HCT116 (cell line): ENCODE measurements around the gene NAV1. TPM values are rescaled to one million over a fixed set of nuclear protein-coding genes. Genes with fewer than 3 reads are reported as not detected.

Source experiments
- ATAC-seq: fragments of 200-7000 bp; cut with Tn5 transposase; 2 replicates; pipeline ENCODE4 v1.9.1; 2020; ENCODE audit warnings: mild to moderate bottlenecking, moderate library complexity
- BruUV-seq: library from RNA; stranded (reverse); fragments of 400-500 nt; replicated peaks from 2 replicates; lab custom pipeline; 2021; lab: Mats Ljungman, UMichigan
- CTCF ChIA-PET: fragments of 300-600 bp; sonication (Branson Sonifier 250); formaldehyde crosslinking; loops from one replicate; lab custom pipeline; 2021; ENCODE audit warnings: antibody characterized with exemption; lab: Charles Lee
- POLR2A ChIA-PET: fragments of 300-600, 350-600 bp; sonication (Branson Sonifier 250); formaldehyde crosslinking; loops from one replicate; lab custom pipeline; 2021; ENCODE audit warnings: antibody characterized with exemption; lab: Charles Lee
- RAD21 ChIA-PET, 2 experiments: fragments of 300-600 bp; sonication (Branson Sonifier 250); formaldehyde crosslinking; loops; one replicate each; lab custom pipeline; 2023; ENCODE audit warnings: low total read pairs in 2 of 2; ENCODE audit not compliant: uncharacterized antibody in 2 of 2, unreplicated experiment in 2 of 2, low non-redundant PET in 1 of 2; lab: Charles Lee
- DNase-seq: peaks from one replicate; pipeline ENCODE4 v3.0.0-alpha.2; 2010; ENCODE audit warnings: low read depth, low spot score
- H2AFZ ChIP-seq: fragments of 200-600 bp; shearing (Covaris generic), sonication (generic); 2 replicates; pipeline ENCODE4 v1.6.1; 2017; ENCODE audit warnings: low read depth, mixed run types, mixed read lengths, antibody characterized with exemption, low read length; ENCODE audit not compliant: poor library complexity, severe bottlenecking
- H3K27ac ChIP-seq: 2 replicates; pipeline ENCODE4 v1.5.1; 2012; ENCODE audit warnings: low read depth, low read length
- H3K27me3 ChIP-seq: fragments of 200-600 bp; sonication (generic); 2 replicates; pipeline ENCODE4 v1.6.1; 2016; ENCODE audit warnings: mixed run types, low read length, mixed read lengths; ENCODE audit not compliant: insufficient read depth
- H3K36me3 ChIP-seq, 2 experiments: fragments of 200-500 bp in 1 of 2; fragments of 200-600 bp in 1 of 2; sonication (Bioruptor generic) in 1 of 2; sonication (generic) in 1 of 2; 2 replicates each; pipeline versions ENCODE4 v1.5.1 to v1.6.1; 2014 to 2016; ENCODE audit warnings: low read length in 2 of 2, inconsistent platforms in 1 of 2, mixed read lengths in 1 of 2, mixed run types in 1 of 2; ENCODE audit not compliant: insufficient read depth in 2 of 2, control insufficient read depth in 1 of 2
- H3K4me1 ChIP-seq, 2 experiments: fragments of 200-600 bp in 1 of 2; sonication (generic) in 1 of 2; 2 replicates each; pipeline versions ENCODE4 v1.5.1 to v1.6.1; 2012 to 2017; ENCODE audit warnings: low read length in 2 of 2, inconsistent platforms in 1 of 2, mild to moderate bottlenecking in 1 of 2, mixed read lengths in 1 of 2, mixed run types in 1 of 2, moderate library complexity in 1 of 2; ENCODE audit not compliant: insufficient read depth in 2 of 2, control insufficient read depth in 1 of 2
- H3K4me2 ChIP-seq: fragments of 200-600 bp; sonication (generic); 2 replicates; pipeline ENCODE4 v1.6.1; 2017; ENCODE audit warnings: mixed run types, low read length, mixed read lengths
- H3K4me3 ChIP-seq, 2 experiments: fragments of 200-600 bp in 1 of 2; sonication (generic) in 1 of 2; replicated peaks in 1 of 2; 2 replicates each; pipeline ENCODE4 v1.5.1; 2011 to 2016; ENCODE audit warnings: low read length in 2 of 2, control low read depth in 1 of 2, low read depth in 1 of 2, mild to moderate bottlenecking in 1 of 2, mixed read lengths in 1 of 2, mixed run types in 1 of 2
- H3K79me2 ChIP-seq: fragments of 200-600 bp; sonication (generic); 2 replicates; pipeline ENCODE4 v1.6.1; 2017; ENCODE audit warnings: mild to moderate bottlenecking, mixed run types, low read length, moderate library complexity, mixed read lengths; ENCODE audit not compliant: insufficient read depth
- H3K9ac ChIP-seq: fragments of 200-600 bp; sonication (generic); 2 replicates; pipeline ENCODE4 v1.6.1; 2016; ENCODE audit warnings: low read length, mixed read lengths
- H3K9me2 ChIP-seq: fragments of 200-600 bp; sonication (generic), shearing (Covaris generic); 2 replicates; pipeline ENCODE4 v1.6.1; 2017; ENCODE audit warnings: mixed run types, mild to moderate bottlenecking, moderate library complexity; ENCODE audit not compliant: insufficient read depth
- H3K9me3 ChIP-seq, 2 experiments: fragments of 200-500 bp in 1 of 2; fragments of 200-600 bp in 1 of 2; sonication (Bioruptor generic) in 1 of 2; sonication (generic) in 1 of 2; 2 replicates each; pipeline ENCODE4 v1.6.1; 2014 to 2017; ENCODE audit warnings: low read length in 2 of 2, mixed read lengths in 2 of 2, inconsistent platforms in 1 of 2, low read depth in 1 of 2, mild to moderate bottlenecking in 1 of 2, mixed run types in 1 of 2, moderate library complexity in 1 of 2; ENCODE audit not compliant: control insufficient read depth in 1 of 2, insufficient read depth in 1 of 2
- H4K20me1 ChIP-seq: fragments of 200-600 bp; sonication (generic), shearing (Covaris generic); 2 replicates; pipeline ENCODE4 v1.6.1; 2017; ENCODE audit warnings: mixed run types, mild to moderate bottlenecking, moderate library complexity; ENCODE audit not compliant: insufficient read depth
- CBX3 ChIP-seq: IDR thresholded peaks from 2 replicates; pipeline ENCODE4 v1.6.1; 2012; ENCODE audit warnings: low read depth
- CTCF ChIP-seq, 3 experiments: fragments of 200-600 bp in 1 of 3; sonication (generic) in 1 of 3; IDR thresholded peaks in 2 of 3; conservative IDR thresholded peaks in 1 of 3; 2 replicates each; pipeline ENCODE4 v1.5.1; 2012 to 2017; ENCODE audit warnings: low read depth in 2 of 3, low read length in 2 of 3, antibody characterized with exemption in 1 of 3, borderline replicate concordance in 1 of 3, control low read depth in 1 of 3, mild to moderate bottlenecking in 1 of 3, mixed read lengths in 1 of 3, mixed run types in 1 of 3, moderate library complexity in 1 of 3; ENCODE audit not compliant: insufficient read depth in 1 of 3
- FOSL1 ChIP-seq: IDR thresholded peaks from 2 replicates; pipeline ENCODE4 v1.6.1; 2012; ENCODE audit warnings: low read depth
- POLR2A ChIP-seq: IDR thresholded peaks from 2 replicates; pipeline ENCODE4 v1.7.0; 2011; ENCODE audit warnings: borderline replicate concordance; ENCODE audit not compliant: insufficient read depth, insufficient read length; ENCODE audit errors: extremely low read depth
- RAD21 ChIP-seq: IDR thresholded peaks from 2 replicates; pipeline ENCODE4 v1.6.1; 2012; ENCODE audit warnings: low read depth, mild to moderate bottlenecking
- REST ChIP-seq: IDR thresholded peaks from 2 replicates; pipeline ENCODE4 v1.6.1; 2012; ENCODE audit warnings: low read depth
- SIN3A ChIP-seq: IDR thresholded peaks from 2 replicates; pipeline ENCODE4 v1.6.1; 2012; ENCODE audit warnings: low read depth
- SRF ChIP-seq: IDR thresholded peaks from 2 replicates; pipeline ENCODE4 v1.6.1; 2012; ENCODE audit warnings: low read depth
- ZBTB33 ChIP-seq: IDR thresholded peaks from 2 replicates; pipeline ENCODE4 v1.6.1; 2011; ENCODE audit warnings: mild to moderate bottlenecking, low read length, moderate library complexity; ENCODE audit not compliant: insufficient replicate concordance; ENCODE audit errors: extremely low read depth
- intact Hi-C: fragments of 100-400 bp; cut with micrococcal nuclease; formaldehyde crosslinking; loops from 2 replicates; pipeline ENCODE4 v1.10.0; 2022
- total RNA-seq: library from RNA; stranded (reverse); gene quantifications from one replicate; pipeline ENCODE4 v1.2.1, GENCODE V29; 2021; ENCODE audit not compliant: unreplicated experiment

Gene NAV1
- total RNA-seq, 1 experiment from 2014 or later = 22.8 TPM

DNA sequence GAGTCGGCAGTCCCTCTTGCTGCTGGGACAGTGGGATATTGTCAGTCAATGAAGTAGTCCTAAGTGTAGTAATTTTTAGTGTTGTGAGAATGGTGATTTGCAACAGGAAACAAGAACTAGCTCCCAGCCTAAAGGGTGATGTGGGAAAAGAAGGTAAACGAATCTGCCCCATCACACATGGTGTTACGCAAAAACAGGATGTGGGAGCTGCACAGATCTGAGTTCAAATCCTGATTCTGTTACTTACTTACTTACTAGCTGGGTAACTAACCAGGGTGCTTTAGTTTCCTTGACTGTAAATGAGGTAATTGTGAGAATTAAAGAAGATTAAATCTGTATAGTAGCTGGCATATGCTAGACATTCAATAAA lies 22.3 kb downstream of the NAV1 start (continued):
- no peak for TF ChIP-seq REST
- no peak for TF ChIP-seq SRF
- no peak for TF ChIP-seq SIN3A
- no peak for TF ChIP-seq CBX3
- no peak for TF ChIP-seq POLR2A
- TF ChIP-seq ZBTB33 = no peak
- no peak for TF ChIP-seq RAD21
- TF ChIP-seq, all 23 proteins: peak for 0

DNA sequence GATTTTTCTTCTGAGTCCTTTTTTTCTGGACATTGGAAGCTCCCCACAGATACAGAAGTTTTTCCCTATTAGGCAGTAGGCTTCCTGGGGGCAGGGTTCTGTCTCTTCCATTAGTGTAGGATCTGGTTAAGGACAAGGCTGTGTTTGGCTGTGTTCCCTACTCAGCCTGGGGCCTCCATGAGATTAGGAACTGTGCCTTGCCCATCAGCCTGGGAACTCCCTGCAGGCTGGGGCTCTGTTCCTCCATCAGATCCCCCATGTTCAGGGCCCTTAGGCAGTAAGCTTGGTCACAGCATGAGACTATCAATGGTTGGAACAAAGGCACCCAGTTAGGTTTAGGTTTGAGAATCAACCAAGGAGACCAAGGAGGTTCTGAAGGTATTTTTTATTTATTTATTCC lies 22.7 kb downstream of the NAV1 start:
- intact Hi-C loops = no loop called here
- CTCF ChIA-PET = interaction anchor here (0.6 to 3.7 kb wide), 4 partner anchors 142 to 745 kb away, joined by 3 to 38 read pairs (median 16); no protein-coding TSS in a partner anchor

More for the DNA sequence above, 22.7 kb downstream of the NAV1 start:
- Histone ChIP-seq H3K27ac (no peak overlapping the region), H3K9ac (no peak overlapping the region), H2AFZ (no peak overlapping the region), H3K79me2 (no peaks in the 10 kb centered on the region), H3K27me3 (no peaks in the 10 kb centered on the region), H3K4me1 (peaks cover 2 to 17% of the 10 kb centered on the region in 2 experiments; a peak in 3 of 4 replicates), H3K4me2 (no peak overlapping the region), H4K20me1 (no peaks in the 10 kb centered on the region), H3K9me3 (no peaks in the 10 kb centered on the region), H3K9me2 (no peaks in the 10 kb centered on the region), H3K4me3 (no peak overlapping the region), H3K36me3 (no peaks in the 10 kb centered on the region)
- DNase-seq (no peak), ATAC-seq (no peak)
- POLR2A ChIA-PET = no interaction called here
- RAD21 ChIA-PET = interaction anchor here in 1 of 2 experiments (0.8 kb wide), 1 partner anchor 142 kb away, joined by 3 read pairs; no protein-coding TSS in a partner anchor
- BruUV-seq = no TSS peak
- TF ChIP-seq CTCF (IDR thresholded peaks at IDR 0.05 in 2 of 3, conservative IDR thresholded peaks at IDR 0.05 in 1 of 3; ENCODE audit: borderline replicate concordance in 1 of 3, insufficient read depth in 1 of 3, low read depth in 2 of 3, low read length in 2 of 3) = no peak
- TF ChIP-seq SRF = no peak
- no peak for TF ChIP-seq FOSL1
